GM18870 (cell line): ENCODE data around the gene CBR3.
"Not testable (repeated sequence)": the region's sequence is repeated elsewhere in the genome, so short reads cannot be mapped to it uniquely, and the experiment has no call there.

Source experiments
- ATAC-seq: cut with Tn5 transposase; IDR thresholded peaks from one replicate; pipeline ENCODE4 v1.9.1; 2021; ENCODE audit warnings: moderate library complexity; ENCODE audit not compliant: unreplicated experiment

The CBR3 gene

GRCh38 chr21:36134803-36135390 lies at the start of gene CBR3:
Gene CBR3 (plus strand): TSS chr21:36135079. CDS start chr21:36135193, 114 bp downstream.
- ATAC-seq = no peak

DNA sequence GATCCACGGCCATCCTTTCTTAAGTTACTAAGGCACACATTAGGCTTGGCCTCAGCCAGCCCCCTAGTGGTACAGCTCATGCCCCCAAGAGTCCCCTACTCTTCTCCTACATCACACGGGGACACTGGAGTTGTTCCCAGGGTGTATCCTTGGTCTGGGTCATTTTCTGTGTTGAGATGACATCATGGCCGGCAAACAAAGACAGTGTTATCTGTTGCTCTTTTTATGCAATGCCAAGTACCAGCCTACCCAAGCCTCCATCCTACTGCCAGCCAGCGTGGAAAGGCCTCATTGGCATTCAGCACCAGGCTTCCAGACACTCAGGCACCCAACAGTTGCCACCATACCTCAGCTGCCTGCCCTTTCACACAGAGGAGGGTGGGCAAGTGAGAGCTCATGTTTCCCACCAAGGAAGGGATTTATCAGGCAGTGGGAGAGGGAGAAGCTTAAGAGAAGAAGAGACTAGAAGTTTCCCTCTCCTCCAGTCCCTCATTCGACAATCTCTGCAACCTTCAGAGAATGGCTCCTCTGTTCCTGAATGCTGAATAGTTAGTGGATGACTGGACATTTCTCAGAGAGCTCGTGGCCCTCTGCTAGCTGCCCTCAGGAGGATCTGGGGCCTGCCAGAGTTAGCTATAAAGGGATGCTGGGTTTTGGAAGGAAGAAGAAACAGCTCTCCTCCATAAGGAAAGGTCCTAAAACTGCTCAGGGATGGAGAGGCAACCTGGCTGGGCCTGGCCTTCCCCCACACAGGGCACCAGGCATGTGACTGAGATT lies 47.3 kb upstream of the CBR3 start:
- ATAC-seq = no peak

DNA sequence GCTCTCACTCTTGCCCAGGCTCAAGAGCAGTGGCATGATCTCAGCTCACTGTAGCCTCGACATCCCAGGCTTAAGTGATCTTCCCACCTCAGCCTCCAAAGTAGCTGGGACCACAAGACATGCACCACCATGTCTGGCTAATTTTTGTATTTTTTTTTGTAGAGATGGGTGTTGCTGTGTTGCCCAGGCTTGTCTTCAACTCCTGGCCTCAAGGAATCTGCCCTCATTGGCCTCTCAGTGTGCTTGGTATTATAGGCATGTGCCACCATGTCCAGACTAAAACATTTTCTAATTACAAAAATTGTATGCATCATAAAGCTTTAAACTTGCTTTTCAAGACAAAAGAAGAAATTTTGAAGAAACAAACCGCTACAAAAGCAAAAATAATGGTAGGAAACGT lies 44.9 kb upstream of the CBR3 start:
- no peak for ATAC-seq

DNA sequence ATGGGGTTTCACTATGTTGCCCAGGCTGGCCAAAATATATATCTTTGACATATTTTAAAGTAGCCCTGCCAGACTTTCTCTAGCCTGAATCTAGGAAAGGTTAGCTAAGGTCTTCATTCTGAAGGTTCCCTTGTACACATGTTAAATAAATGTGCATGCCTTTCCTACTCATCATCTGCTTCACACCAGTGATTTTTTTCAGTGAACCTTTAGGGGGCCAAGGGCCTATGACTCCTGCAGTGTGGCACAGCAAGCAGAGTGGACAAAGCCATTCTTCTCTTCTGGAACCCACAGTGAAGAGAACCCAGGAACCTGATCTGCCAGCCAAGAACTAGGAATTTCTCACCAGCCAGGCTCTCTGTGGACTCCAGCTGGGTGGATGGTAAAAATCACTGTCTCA lies 42.2 kb upstream of the CBR3 start:
- no peak for ATAC-seq

DNA sequence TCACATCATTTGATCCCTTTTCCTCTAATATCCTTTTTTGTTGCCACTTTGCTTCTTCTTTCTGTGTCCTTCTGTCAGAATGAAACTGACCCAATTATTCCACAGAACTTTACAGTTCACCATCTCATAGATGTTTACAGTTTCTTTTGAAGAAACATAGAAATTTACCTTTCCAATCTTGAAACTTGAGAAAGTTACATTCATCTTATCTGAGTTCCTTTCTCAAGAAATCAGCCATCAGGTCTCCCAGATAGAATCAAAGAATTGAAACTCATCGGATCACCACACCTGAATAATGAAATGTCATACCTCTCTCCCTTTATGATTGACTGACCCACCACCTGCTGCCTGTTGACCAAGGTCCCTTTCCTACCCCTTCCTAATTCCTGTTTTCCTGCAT lies 41.4 kb upstream of the CBR3 start:
- no peak for ATAC-seq

DNA sequence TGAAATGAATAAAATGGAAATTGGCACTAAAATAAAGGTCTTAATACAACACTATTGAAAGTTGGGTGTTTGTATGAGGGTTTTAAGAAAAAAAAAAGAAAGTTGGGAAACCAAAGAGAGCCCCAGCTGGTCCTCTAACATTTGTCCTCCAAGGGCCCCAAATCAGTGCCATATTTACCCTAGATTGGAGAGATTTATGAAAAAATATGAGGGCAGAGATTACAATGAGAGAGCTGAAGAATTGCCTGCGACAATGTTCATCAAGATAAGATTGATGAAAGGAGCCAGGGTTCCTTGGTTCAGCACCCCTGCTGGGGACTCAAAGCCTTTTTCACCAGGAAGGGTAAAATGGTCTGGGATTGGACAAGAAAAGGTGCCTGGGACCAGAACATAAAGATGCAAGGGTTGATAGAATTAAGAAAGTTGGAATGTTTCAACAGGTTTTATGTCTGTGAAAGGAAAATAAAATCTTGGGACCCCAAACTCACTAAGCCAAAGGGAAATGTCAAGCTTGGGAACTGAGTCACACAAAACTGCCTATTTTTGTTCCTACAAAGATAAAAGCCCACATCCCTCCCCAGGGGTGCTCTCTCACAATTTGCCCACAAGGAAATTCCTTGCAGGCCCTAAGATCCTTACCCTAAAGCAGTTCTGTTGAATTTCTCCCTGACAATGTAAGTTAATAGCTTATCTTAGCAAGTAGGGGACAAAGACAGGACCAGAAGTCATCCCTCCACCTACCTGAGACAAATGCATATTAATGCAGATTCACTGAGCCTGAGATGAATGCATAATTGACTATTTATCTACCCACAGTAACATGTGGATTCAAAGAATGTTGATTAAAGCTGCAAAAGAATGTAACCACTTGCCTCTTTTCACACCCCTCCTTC lies 38.2 kb upstream of the CBR3 start:
- ATAC-seq = no peak

GRCh38 chr21:36097427-36098181 lies 37.3 kb upstream of the CBR3 start:
- peak; percentile 55 for ATAC-seq

GRCh38 chr21:36098182-36098532 lies 36.7 kb upstream of the CBR3 start:
- no peak for ATAC-seq

GRCh38 chr21:36099000-36099399 lies 35.9 kb upstream of the CBR3 start:
- no peak for ATAC-seq

DNA sequence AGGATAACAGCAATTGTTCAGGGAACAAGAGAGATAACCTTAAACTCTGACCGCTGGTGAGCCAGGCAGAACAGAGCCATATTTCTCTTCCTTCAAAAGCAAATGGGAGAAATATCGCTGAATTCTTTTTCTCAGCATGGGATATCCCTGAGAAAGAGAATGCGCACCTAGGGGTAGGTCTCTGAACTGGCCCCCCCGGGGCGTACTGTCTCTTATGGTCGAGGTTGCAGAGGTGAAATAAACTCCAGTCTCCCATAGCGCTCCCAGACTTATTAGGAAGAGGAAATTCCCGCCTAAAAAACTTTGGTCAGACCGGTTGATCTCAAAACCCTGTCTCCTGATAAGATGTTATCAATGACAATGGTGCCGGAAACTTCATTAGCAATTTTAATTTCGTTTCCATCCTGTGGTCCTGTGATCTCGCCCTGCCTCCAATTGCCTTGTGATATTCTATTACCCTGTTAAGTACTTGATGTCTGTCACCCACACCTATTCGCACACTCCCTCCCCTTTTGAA lies 35.1 kb upstream of the CBR3 start:
- not testable (repeated sequence) for ATAC-seq

DNA sequence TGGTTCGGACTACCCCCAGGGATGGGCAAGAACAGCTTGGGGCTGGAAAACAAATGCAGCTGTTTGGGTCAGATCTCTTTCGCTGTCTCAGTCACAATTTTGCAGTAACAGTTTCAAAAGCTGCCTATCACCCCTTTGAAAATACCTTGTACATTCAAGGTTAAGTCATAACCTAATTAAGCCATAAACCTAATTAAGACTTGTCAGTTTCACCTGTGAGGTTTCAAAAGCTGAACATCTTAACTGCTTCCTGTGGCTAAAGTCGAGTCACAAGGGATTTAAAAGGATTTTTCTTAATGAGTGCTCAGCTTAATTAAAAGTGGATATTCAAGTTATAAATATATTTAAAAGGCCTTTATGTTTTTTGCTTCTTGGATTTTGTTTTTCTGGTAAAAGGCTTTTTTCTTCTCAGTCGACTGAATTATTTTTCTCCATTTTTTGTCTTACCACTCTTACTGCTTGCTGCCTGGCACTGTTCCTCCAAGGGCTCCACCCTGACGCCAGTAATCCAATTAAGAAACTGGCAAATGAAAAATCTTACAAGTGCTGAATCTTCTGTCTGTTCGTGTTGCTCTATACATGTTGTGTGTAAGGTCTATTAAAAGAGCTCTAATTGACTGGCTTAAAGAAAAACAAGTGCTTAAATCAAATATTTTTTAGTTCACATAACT lies 33.8 kb upstream of the CBR3 start:
- ATAC-seq = no peak

- no peak for ATAC-seq
These were observed 31.4 kb upstream of the CBR3 start for GRCh38 chr21:36103434-36103833.

- ATAC-seq = no peak
These were observed 30.3 kb upstream of the CBR3 start for GRCh38 chr21:36104317-36105300.

- no peak for ATAC-seq
These were observed 29.5 kb upstream of the CBR3 start for GRCh38 chr21:36105327-36105842.

DNA sequence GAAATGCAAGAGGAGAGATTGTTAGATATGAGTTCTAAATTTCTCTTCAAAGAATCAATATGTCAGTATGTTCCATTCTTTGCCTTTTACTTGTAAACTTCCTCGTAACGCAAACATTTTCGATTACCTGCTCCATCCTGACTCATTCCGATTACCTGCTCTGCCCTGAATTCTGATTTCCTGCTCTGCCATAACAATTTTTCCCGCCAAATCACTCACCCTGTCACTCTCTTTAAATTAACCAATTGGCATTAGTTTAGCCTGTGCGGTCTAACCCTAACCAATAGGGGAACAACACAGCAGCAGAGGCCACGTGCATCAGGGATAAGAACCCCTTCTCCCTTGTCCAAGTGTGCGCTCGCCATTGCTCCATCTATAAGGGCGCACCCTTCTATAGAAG lies 25.0 kb upstream of the CBR3 start:
- ATAC-seq = no peak

DNA sequence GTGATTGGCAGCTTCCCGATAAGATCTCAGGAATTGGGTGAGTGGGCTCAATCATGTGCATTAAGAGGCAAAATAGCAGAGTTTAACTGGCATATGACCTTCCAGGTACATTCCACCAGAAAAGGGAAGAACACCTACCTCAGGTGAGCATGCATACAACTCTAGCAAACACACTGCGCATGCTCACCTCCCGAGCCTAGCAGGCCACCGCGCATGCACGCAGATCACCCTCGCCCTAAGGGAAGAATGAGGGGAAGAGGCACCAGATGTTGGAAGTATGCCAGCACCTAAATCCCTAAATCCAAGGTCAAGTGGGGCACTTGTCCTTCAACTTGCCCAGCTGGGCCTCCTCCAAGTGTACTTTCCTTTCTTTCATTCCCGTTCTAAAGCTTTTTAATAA lies 23.6 kb upstream of the CBR3 start:
- no peak for ATAC-seq

DNA sequence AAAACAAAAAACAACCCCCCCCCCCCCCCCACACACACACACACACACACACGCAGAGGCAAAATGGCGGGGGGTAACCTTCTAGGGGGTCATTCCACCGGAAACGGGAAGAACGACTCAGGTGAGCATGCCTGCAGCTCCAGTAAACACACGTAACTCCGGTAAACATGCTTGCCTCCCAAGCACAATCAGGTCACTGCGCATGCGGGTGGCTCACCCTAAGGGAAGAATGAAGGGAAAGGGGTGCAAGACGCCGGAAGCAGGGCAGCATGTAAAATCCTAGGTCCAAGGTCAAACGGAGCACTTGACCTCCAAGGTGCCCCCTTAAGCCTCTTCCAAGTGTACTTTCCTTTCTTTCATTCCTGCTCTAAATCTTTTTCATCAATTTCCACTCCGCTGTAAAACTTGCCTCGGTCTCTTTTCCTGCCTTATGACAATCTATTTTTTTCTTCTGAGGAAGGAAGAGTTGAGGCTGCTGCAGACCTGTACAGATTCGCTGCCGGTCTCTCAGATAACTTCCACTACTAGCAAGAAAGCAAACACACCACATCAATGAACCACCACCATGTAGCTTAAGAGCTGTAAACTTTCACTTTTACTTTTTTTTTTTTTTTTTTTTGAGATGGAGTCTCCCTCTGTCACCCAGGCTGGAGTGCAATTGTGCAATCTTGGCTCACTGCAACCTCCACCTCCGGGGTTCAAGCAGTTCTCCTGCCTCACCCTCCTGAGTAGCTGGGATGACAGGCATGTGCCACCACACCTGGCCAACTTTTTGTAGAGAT lies 21.0 kb upstream of the CBR3 start:
- ATAC-seq = no peak

- no peak for ATAC-seq
These were observed 19.6 kb upstream of the CBR3 start for GRCh38 chr21:36115138-36115730.
